GM19099 (cell line): ENCODE measurements around the gene NDUFA6.

ENCODE experiments used
- POLR2A ChIP-seq: IDR thresholded peaks from 3 replicates; pipeline ENCODE4 v1.6.1; 2011; ENCODE audit warnings: low read depth; ENCODE audit not compliant: insufficient read length; ENCODE audit errors: extremely low read depth

The NDUFA6 gene

DNA sequence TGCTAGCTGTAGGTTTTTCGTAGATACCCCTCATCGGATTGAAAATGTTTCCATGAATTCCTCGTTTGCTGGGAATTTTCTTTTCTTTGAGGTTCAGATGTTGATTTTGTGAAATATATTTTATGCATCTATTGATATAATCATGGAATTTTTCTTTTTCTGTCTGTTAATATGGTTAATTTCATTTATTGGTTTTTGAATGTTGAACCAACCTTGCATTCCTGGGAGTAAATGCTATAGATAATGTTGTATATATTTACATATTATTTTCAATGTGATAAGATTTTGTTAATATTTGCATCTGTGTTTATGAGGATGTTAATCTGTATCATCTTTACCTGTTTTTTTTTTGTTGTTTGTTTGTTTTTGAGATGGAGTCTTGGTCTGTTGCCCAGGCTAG lies 10.6 kb upstream of the NDUFA6 start:
- no peak for TF ChIP-seq POLR2A

DNA sequence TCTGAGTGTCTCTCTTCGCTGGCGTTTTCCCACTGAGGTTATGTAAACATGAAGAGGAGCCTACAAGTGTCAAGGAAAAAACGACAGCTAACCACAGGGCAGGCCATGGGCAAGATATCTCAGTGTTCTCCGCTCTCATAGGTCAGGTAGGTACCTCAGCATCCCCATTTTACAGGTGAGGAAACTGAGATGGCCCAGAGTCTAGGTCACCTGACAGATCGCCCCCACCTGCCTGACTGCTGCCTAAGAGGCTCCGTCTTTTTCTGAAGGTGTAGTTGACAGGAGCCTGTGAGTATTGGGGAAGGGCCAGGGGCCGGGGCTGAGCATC lies 847 bp upstream of the NDUFA6 start:
- no peak for TF ChIP-seq POLR2A

DNA sequence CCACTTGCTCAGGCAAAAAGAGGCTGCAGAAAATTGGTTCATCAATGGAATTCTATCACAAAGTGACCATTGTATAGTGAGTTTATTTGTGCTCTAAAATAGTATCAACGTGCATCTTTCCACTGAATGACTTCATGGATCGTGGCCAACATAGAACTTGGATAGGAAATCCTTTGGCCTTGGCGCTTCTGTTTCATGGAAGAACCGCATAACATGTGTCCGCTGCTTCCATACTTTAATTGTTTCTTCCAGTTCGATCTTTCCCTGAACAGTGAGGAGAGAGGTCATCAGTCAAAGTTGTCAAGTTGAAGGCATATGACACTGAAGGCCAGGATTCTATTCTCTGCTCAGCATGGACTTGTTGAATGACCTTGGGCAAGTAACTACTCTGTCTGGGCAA lies 4.5 kb downstream of the NDUFA6 start:
- no peak for TF ChIP-seq POLR2A

DNA sequence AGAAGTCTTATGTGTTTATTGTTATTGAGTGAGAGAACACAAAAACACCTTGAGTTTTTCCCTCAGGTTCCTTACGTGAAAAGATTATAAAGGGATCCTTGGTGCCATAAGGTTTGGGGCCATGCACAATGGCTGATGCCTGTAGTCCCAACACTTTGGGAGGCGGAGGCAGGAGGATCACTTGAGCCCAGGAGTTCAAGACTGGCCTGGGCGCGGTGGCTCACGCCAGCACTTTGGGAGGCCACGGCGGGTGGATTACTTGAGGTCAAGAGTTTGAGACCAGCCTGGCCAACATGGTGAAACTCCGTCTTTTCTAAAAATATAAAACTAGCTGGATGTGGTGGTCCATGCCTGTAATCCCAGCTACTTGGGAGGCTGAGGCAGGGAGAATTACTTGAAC lies 5.7 kb downstream of the NDUFA6 start:
- no peak for TF ChIP-seq POLR2A

DNA sequence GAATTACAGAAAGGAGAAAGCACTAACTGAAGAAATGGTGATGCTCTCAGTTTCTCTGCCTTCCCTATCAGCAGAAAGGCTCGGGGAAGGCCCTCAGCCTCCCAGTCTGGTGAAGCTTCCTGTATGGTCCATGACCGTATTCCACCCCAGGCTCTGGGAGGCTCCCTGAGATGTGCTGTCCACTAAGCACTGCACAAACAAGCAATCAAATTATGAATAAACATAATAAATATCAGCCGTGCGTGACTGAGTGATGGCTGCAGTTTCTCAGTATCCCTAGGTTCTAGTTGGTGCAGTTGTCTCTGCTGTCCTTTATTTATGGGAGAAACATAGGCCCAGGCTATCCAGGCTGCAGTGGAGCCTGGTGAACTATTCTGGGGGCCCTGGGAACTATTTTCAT lies 7.5 kb downstream of the NDUFA6 start:
- TF ChIP-seq POLR2A, result no peak

DNA sequence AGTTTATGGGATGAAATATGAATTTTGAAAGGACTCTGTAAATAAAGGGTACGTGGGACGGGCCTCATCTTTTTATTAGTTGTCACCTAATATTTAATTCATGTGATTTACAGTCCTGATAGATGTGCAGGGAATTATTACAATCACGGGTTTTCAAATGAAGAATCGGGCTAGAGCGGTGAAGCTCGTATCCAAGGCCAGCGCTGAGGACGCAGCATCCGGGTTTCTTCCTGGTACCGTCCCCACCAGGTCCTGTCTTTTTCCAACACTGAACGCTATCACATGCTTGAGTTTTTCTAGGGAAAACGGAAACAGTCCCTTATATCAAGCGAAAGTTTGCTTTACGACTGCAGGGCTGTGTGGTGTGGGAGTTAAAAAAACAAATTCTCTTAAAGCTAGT lies 10.3 kb downstream of the NDUFA6 start:
- no peak for TF ChIP-seq POLR2A

DNA sequence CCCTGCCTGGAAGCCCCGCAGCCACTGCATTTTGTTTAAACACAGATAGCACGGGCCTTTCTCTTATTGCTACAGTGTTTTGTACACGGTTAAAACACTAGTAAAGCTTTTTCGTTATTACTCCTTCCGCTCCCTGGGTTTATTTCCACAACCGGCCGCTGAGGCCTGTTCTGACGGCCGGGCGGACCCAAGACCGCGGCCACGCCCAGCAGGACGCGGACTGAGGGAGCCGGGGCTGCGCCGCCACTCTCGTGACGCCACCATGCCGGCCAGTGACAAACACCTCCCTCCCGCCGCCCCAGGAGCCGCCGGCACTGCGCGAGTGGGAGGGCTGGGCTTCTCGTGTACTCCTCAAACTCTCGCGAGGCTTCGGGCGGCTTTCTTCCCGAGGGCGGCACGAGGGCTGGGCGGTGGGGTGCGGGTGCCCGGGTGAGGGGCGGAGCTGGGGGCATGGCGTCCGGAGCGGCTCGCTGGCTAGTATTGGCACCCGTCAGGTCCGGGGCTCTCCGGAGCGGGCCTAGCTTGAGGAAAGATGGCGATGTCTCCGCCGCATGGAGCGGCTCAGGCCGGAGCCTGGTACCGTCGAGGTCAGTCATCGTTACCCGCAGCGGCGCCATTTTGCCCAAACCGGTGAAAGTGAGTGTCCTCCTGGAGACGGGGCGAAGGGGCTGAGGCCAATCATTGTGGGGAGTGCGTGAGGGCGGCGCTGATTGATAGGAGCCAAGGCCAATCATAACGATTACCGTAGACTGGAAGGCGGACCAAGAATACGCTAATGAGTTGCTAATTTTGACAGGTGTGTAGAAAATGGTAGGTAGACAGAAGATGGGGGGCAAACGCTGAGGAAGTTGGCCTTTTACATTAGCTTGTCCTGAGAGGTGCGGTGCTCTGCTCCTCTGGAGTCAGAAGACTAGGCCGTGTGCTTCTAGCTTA lies 11.0 kb downstream of the NDUFA6 start, which contains the start of gene SMDT1:
Gene SMDT1, plus strand, starts transcription at position 382 of the 933 bp plus-strand sequence. Its CDS starts 69 bp downstream, at position 451.
- peak; percentile 84 for TF ChIP-seq POLR2A

DNA sequence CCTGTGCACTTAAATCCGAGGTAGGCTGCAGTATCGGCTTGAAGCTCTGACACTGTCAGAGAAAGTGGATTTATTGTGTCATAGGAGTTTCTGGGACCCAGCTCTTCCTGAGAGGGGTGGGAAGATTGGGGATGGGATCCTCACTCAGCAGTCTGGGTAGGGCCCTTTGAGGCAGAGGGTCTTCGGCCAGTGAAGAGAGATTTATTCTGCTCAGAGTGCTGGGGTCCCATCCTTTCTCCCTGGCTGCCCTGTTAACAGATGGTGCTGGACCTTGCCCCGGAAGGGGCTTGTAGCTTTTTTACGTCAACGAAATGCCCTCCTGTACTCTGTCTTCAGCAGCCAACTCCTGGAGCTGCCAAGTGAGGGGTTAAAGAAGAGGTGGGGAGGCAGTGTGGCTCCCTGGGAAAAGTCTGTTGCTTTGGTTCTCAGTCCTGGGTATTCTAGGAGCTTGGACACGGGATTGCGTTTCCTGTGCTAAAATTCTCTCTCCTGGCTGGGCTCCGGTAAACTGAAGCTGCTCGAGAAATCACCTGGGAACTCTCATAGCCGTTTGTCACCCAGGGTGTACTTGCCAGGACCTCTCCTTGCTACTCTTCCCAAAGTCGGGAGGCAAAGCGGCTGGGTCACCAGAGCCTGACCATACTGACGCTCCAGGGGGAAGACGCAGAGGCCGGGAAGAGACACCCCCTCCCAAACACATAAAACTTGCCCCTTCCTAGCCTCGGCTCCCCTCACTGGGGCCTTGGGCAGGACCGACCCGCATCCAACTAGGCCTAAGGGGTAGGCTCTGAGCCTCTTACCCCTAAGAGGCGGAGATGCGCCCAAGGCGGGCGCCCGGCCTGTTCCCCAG lies 11.9 kb downstream of the NDUFA6 start:
- no peak for TF ChIP-seq POLR2A

DNA sequence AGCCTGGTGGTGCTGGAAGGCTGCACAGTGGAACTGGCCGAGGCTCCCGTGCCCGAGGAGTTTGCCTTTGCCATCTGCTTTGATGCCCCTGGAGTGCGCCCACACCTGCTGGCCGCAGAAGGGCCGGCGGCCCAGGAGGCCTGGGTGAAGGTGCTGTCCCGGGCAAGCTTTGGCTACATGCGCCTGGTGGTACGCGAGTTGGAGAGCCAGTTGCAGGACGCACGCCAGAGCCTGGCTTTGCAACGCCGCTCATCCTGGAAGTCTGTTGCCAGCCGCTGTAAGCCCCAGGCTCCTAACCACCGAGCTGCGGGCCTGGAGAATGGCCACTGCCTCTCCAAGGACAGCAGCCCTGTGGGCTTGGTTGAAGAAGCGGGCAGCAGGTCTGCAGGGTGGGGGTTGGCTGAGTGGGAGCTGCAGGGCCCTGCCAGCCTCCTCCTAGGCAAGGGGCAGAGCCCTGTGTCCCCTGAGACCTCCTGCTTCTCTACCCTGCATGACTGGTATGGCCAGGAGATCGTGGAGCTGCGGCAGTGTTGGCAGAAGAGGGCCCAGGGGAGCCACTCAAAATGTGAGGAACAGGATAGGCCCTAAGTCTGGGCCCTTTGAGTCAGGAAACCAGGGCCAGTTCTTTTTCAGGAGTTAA lies 13.0 kb downstream of the NDUFA6 start:
- TF ChIP-seq POLR2A, result no peak

DNA sequence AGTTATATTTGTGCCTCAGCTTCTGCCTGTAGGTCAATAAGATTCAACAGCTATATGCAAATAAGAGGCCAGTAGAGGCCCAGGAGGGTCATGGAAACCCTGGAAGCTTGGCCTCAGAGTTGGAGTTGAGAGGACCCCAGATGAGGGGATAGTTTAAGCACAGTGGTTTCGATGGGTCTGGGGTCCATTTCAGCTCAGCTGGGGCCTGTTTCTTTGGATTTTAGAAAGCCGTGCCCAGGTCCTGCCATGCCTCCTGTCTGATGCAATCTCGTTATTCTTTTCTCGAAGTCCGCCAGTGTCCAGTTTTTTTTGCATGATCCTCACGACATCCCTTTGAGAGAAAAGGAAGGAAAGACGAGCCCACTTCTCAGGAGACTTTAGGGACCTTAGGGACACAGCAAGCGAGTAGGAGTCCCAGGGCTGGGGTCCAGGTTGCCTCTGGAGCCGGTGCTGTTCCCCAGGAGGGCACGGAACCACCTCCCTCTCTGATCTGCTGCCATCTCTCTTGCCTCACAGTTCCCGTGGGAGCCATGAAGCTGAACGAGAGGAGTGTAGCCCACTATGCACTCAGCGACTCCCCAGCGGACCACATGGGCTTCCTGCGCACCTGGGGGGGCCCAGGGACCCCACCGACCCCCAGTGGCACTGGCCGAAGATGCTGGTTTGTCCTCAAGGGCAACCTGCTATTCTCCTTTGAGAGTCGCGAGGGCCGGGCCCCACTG lies 13.6 kb downstream of the NDUFA6 start:
- no peak for TF ChIP-seq POLR2A

DNA sequence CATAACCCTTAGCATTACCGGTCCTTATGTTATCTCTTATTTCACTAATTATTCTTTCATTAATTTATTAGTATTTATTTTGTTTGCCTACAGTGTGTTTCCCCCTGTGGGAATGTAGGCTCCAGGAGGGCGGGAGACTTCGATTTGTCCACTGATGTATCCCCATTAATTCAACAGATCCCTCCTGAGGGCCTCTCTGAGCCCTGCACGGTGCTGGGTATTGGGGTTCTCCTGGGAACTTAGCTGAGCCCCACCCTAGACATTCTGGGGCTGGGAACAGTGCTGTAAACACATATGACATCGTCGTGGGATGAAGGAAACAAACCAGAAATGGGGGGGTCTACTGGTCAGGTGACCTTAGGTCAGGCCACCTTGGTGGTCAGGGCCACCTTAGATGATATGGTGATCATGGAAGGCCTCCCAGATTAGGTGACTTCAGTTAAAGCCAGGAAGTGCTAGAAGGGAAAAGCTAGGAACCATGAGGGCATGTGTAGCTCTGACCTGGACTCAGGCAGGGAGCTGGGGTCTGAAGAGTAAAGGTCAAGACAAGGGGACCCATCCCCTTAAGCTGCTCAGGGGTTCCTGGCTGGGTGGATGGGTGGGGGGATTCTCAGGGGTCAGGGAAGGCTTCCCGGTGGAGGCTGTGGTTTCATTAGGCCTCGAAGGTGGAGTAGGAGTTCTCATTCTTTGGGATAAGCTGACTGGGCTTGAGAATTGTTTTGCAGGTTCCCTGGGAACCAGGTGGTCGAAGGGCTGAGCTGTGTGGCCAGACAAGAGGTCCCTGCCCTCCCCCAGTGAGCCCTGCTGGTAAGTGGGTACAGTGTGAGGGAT lies 15.5 kb downstream of the NDUFA6 start:
- TF ChIP-seq POLR2A, result no peak

DNA sequence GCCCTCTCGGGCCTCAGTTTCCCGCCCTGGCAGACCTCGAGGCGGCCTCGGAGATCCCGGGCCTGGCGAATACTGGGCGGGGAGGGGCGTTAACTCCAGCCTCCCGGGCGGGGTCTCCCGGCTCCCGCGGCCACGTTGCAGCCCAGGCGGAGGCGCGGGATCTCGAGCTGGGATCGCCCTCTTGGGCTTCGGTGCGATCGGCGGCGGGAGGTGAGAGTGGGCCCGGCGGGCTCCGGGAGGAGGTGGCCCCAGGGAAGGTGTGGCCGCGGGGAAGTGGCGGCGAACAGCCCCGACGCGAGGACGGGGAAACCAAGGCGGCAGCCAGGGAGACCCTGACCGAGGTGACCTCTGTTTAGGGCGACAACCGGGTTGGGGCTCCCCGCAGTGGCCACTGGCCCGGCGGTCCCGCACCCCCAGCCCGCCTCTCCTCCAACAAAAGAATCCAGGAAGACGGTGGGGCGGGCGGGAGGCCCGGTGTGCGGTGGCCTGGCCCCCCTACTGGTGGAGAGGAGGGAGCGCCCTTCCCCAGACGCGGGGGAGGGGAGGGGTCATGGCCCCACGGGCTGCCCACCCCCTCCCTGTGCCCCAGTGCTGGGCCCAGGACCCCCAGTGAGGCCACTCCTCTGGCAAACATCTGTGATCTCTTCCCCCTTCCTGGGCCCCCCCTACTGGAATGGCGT lies 16.3 kb downstream of the NDUFA6 start, which contains the start of gene PHETA2:
Gene PHETA2, plus strand, starts transcription at position 117 of the 680 bp plus-strand sequence. CDS start 3,046 bp downstream, outside the sequence.
- peak; percentile 44 for TF ChIP-seq POLR2A

DNA sequence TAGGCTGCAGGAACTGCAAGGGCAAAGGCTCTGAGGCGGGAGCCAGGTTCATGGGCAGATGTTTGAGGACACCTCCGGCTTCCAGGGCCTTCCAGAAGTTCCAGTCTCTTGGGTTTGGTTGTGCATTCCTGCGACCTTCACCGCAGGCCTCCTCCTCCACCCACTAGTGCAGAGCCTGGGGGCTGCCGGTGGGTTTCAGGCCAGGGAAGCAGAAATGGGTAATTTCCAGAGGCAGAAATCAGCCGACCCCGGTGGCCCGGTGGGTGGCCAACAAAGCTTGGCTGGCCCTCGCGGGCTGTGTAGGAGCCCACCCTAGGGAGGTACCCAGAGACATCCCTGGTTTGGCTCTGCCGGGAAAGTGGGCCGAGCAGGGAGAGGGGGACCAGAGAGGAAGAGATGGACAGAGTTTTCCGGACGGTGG lies 16.9 kb downstream of the NDUFA6 start:
- TF ChIP-seq POLR2A, result no peak
